HEK293 (cell line): ENCODE results near the gene VHLL.

Experiments used
- GFI1B ChIP-seq: fragments of 450-650 bp; formaldehyde crosslinking; IDR thresholded peaks from 2 replicates; pipeline ENCODE4 v1.5.1; 2016; ENCODE audit warnings: missing biosample characterization, missing genetic modification characterization
- GLI4 ChIP-seq: fragments of 450-650 bp; formaldehyde crosslinking; IDR thresholded peaks from 2 replicates; pipeline ENCODE4 v1.5.1; 2016; ENCODE audit warnings: missing biosample characterization, missing genetic modification characterization
- KLF1 ChIP-seq: fragments of 450-650 bp; formaldehyde crosslinking; IDR thresholded peaks from 2 replicates; pipeline ENCODE4 v1.5.1; 2016; ENCODE audit warnings: missing biosample characterization, missing genetic modification characterization
- MZF1 ChIP-seq: fragments of 450-650 bp; formaldehyde crosslinking; IDR thresholded peaks from 2 replicates; pipeline ENCODE4 v1.5.1; 2017; ENCODE audit warnings: missing biosample characterization, missing genetic modification characterization, borderline replicate concordance
- TCF7L2 ChIP-seq: IDR thresholded peaks from 2 replicates; pipeline ENCODE4 v1.6.1; 2011; ENCODE audit warnings: low read depth, mild to moderate bottlenecking, inconsistent platforms, low read length, moderate library complexity, borderline replicate concordance
- ZBTB1 ChIP-seq: fragments of 450-650 bp; formaldehyde crosslinking; IDR thresholded peaks from 2 replicates; pipeline ENCODE4 v1.5.1; 2016; ENCODE audit warnings: missing biosample characterization, missing genetic modification characterization
- ZFHX2 ChIP-seq: fragments of 450-650 bp; formaldehyde crosslinking; conservative IDR thresholded peaks from 2 replicates; pipeline ENCODE4 v1.5.1; 2016; ENCODE audit warnings: missing biosample characterization, missing genetic modification characterization
- ZFP37 ChIP-seq: fragments of 450-650 bp; formaldehyde crosslinking; IDR thresholded peaks from 2 replicates; pipeline ENCODE4 v1.5.1; 2016; ENCODE audit warnings: missing biosample characterization, missing genetic modification characterization
- ZFP41 ChIP-seq: fragments of 450-650 bp; formaldehyde crosslinking; IDR thresholded peaks from 2 replicates; pipeline ENCODE4 v1.5.1; 2016; ENCODE audit warnings: missing biosample characterization, missing genetic modification characterization, borderline replicate concordance
- ZFP69B ChIP-seq: fragments of 450-650 bp; formaldehyde crosslinking; IDR thresholded peaks from 2 replicates; pipeline ENCODE4 v1.5.1; 2016; ENCODE audit warnings: missing biosample characterization, missing genetic modification characterization
- ZNF10 ChIP-seq: fragments of 450-650 bp; formaldehyde crosslinking; IDR thresholded peaks from 2 replicates; pipeline ENCODE4 v1.5.1; 2017; ENCODE audit warnings: missing biosample characterization, missing genetic modification characterization
- ZNF157 ChIP-seq: fragments of 450-650 bp; formaldehyde crosslinking; IDR thresholded peaks from 2 replicates; pipeline ENCODE4 v1.5.1; 2016; ENCODE audit warnings: missing biosample characterization, missing genetic modification characterization
- ZNF324 ChIP-seq: fragments of 450-650 bp; formaldehyde crosslinking; IDR thresholded peaks from 2 replicates; pipeline ENCODE4 v1.5.1; 2016; ENCODE audit warnings: missing biosample characterization, missing genetic modification characterization
- ZNF335 ChIP-seq: fragments of 450-650 bp; formaldehyde crosslinking; conservative IDR thresholded peaks from 2 replicates; pipeline ENCODE4 v1.5.1; 2016; ENCODE audit warnings: missing biosample characterization, missing genetic modification characterization
- ZNF404 ChIP-seq: fragments of 450-650 bp; formaldehyde crosslinking; IDR thresholded peaks from 2 replicates; pipeline ENCODE4 v1.5.1; 2017; ENCODE audit warnings: missing biosample characterization, missing genetic modification characterization
- ZNF433 ChIP-seq: fragments of 450-650 bp; formaldehyde crosslinking; IDR thresholded peaks from 2 replicates; pipeline ENCODE4 v1.5.1; 2016; ENCODE audit warnings: missing biosample characterization, missing genetic modification characterization, low read depth
- ZNF561 ChIP-seq: fragments of 450-650 bp; IDR thresholded peaks from 2 replicates; pipeline ENCODE4 v1.5.1; 2018; ENCODE audit warnings: missing biosample characterization, missing genetic modification characterization, borderline replicate concordance
- ZNF621 ChIP-seq: fragments of 450-650 bp; formaldehyde crosslinking; IDR thresholded peaks from 2 replicates; pipeline ENCODE4 v1.5.1; 2017; ENCODE audit warnings: missing biosample characterization, missing genetic modification characterization
- ZNF629 ChIP-seq: fragments of 450-650 bp; formaldehyde crosslinking; IDR thresholded peaks from 2 replicates; pipeline ENCODE4 v1.5.1; 2017; ENCODE audit warnings: missing biosample characterization, missing genetic modification characterization
- ZNF707 ChIP-seq: fragments of 450-650 bp; formaldehyde crosslinking; IDR thresholded peaks from 2 replicates; pipeline ENCODE4 v1.5.1; 2016; ENCODE audit warnings: missing biosample characterization, missing genetic modification characterization
- ZNF76 ChIP-seq: fragments of 450-650 bp; formaldehyde crosslinking; IDR thresholded peaks from 2 replicates; pipeline ENCODE4; 2016; ENCODE audit warnings: low read depth, missing biosample characterization, missing genetic modification characterization, borderline replicate concordance
- ZXDB ChIP-seq: fragments of 450-650 bp; formaldehyde crosslinking; IDR thresholded peaks from 2 replicates; pipeline ENCODE4 v1.5.1; 2016; ENCODE audit warnings: missing biosample characterization, missing genetic modification characterization
- TF ChIP-seq, protein P1 (sequence below): fragments of 450-650 bp; formaldehyde crosslinking; IDR thresholded peaks from 2 replicates; pipeline ENCODE4 v1.5.1; 2016; ENCODE audit warnings: missing biosample characterization, missing genetic modification characterization
- TF ChIP-seq, protein P2 (sequence below): fragments of 450-650 bp; formaldehyde crosslinking; optimal IDR thresholded peaks from 2 replicates; pipeline ENCODE3; 2016; ENCODE audit warnings: missing biosample characterization, mild to moderate bottlenecking, missing genetic modification characterization
- TF ChIP-seq, protein P3 (sequence below): fragments of 450-650 bp; formaldehyde crosslinking; IDR thresholded peaks from 2 replicates; pipeline ENCODE4; 2016; ENCODE audit warnings: missing biosample characterization, missing genetic modification characterization
- TF ChIP-seq, protein P4 (sequence below): fragments of 450-650 bp; formaldehyde crosslinking; IDR thresholded peaks from 2 replicates; pipeline ENCODE4 v1.5.0; 2017; ENCODE audit warnings: missing biosample characterization, missing genetic modification characterization, borderline replicate concordance
- TF ChIP-seq, protein P5 (sequence below): fragments of 450-650 bp; formaldehyde crosslinking; IDR thresholded peaks from 2 replicates; pipeline ENCODE4 v1.5.1; 2017; ENCODE audit warnings: missing biosample characterization, missing genetic modification characterization
- TF ChIP-seq, protein P6 (sequence below): fragments of 450-650 bp; formaldehyde crosslinking; IDR thresholded peaks from 2 replicates; pipeline ENCODE4 v1.5.1; 2016; ENCODE audit warnings: missing biosample characterization, missing genetic modification characterization
- TF ChIP-seq, protein P7 (sequence below): fragments of 450-650 bp; formaldehyde crosslinking; IDR thresholded peaks from 2 replicates; pipeline ENCODE4 v1.5.1; 2017; ENCODE audit warnings: missing biosample characterization, mild to moderate bottlenecking, missing genetic modification characterization, moderate library complexity
- TF ChIP-seq, protein P8 (sequence below): fragments of 450-650 bp; formaldehyde crosslinking; IDR thresholded peaks from 2 replicates; pipeline ENCODE4 v1.5.1; 2016; ENCODE audit warnings: missing biosample characterization, missing genetic modification characterization

The VHLL gene

DNA sequence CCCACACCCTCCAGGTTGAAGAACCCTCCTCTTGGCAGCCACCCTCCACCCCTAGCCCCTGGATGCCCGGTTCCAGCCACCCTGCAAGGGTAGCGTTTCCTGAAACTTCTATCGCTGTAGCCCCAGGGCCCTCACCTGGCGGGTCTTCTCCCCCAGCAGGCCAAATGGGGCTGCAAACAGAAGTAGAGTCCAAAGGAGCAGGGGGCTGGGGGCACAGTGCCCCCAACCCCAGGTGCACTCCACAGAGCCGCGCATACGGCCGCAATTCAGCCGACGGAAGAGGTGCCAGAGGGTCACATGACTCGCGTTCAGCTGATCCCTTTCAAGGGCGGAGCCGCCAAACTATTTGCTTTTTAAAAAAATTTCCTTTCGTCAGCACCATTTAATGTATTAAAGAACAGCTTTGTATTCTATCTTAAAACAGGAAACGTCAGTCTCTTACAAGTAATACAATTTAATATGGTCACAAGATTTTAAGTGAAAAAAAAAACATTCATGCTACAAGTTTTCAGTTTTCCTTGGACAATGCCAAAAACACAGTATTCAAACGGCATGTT, 3.6 kb downstream of the VHLL start, which contains the start of gene GLMP (continued):
- TF ChIP-seq, protein P1, sequence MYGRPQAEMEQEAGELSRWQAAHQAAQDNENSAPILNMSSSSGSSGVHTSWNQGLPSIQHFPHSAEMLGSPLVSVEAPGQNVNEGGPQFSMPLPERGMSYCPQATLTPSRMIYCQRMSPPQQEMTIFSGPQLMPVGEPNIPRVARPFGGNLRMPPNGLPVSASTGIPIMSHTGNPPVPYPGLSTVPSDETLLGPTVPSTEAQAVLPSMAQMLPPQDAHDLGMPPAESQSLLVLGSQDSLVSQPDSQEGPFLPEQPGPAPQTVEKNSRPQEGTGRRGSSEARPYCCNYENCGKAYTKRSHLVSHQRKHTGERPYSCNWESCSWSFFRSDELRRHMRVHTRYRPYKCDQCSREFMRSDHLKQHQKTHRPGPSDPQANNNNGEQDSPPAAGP (tag by site-specific recombination): no peak
- TF ChIP-seq ZXDB (peak; percentile 73), ZNF324 (tag by site-specific recombination) (no peak), ZNF404 (tag by site-specific recombination) (no peak), ZNF10 (tag by site-specific recombination) (no peak), ZBTB1 (no peak), ZNF335 (tag by site-specific recombination) (peak; percentile 57), KLF1 (tag by site-specific recombination) (peak; percentile 58; the same call in 1 of the 2 replicates), TCF7L2 (no peak), ZFP41 (tag by site-specific recombination) (no peak), ZNF621 (tag by site-specific recombination) (no peak), ZFP69B (tag by site-specific recombination) (no peak), GLI4 (tag by site-specific recombination) (no peak), ZFHX2 (tag by site-specific recombination) (no peak), GFI1B (no peak), ZNF157 (no peak), ZNF433 (tag by site-specific recombination) (no peak), ZNF76 (no peak), ZNF629 (tag by site-specific recombination) (no peak), ZNF561 (tag by site-specific recombination) (no peak), ZFP37 (tag by site-specific recombination) (no peak), MZF1 (tag by site-specific recombination) (no peak), ZNF707 (tag by site-specific recombination) (no peak)
- TF ChIP-seq, protein P2, sequence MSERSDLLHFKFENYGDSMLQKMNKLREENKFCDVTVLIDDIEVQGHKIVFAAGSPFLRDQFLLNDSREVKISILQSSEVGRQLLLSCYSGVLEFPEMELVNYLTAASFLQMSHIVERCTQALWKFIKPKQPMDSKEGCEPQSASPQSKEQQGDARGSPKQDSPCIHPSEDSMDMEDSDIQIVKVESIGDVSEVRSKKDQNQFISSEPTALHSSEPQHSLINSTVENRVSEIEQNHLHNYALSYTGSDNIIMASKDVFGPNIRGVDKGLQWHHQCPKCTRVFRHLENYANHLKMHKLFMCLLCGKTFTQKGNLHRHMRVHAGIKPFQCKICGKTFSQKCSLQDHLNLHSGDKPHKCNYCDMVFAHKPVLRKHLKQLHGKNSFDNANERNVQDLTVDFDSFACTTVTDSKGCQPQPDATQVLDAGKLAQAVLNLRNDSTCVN: peak; percentile 19
- TF ChIP-seq, protein P3, sequence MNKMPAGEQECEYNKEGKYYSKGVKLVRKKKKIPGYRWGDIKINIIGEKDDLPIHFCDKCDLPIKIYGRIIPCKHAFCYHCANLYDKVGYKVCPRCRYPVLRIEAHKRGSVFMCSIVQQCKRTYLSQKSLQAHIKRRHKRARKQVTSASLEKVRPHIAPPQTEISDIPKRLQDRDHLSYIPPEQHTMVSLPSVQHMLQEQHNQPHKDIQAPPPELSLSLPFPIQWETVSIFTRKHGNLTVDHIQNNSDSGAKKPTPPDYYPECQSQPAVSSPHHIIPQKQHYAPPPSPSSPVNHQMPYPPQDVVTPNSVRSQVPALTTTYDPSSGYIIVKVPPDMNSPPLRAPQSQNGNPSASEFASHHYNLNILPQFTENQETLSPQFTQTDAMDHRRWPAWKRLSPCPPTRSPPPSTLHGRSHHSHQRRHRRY (tag by site-specific recombination): no peak
- TF ChIP-seq, protein P4, sequence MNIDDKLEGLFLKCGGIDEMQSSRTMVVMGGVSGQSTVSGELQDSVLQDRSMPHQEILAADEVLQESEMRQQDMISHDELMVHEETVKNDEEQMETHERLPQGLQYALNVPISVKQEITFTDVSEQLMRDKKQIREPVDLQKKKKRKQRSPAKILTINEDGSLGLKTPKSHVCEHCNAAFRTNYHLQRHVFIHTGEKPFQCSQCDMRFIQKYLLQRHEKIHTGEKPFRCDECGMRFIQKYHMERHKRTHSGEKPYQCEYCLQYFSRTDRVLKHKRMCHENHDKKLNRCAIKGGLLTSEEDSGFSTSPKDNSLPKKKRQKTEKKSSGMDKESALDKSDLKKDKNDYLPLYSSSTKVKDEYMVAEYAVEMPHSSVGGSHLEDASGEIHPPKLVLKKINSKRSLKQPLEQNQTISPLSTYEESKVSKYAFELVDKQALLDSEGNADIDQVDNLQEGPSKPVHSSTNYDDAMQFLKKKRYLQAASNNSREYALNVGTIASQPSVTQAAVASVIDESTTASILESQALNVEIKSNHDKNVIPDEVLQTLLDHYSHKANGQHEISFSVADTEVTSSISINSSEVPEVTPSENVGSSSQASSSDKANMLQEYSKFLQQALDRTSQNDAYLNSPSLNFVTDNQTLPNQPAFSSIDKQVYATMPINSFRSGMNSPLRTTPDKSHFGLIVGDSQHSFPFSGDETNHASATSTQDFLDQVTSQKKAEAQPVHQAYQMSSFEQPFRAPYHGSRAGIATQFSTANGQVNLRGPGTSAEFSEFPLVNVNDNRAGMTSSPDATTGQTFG (tag by site-specific recombination): no peak
- TF ChIP-seq, protein P5, sequence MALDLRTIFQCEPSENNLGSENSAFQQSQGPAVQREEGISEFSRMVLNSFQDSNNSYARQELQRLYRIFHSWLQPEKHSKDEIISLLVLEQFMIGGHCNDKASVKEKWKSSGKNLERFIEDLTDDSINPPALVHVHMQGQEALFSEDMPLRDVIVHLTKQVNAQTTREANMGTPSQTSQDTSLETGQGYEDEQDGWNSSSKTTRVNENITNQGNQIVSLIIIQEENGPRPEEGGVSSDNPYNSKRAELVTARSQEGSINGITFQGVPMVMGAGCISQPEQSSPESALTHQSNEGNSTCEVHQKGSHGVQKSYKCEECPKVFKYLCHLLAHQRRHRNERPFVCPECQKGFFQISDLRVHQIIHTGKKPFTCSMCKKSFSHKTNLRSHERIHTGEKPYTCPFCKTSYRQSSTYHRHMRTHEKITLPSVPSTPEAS (tag by site-specific recombination): no peak
- TF ChIP-seq, protein P6, sequence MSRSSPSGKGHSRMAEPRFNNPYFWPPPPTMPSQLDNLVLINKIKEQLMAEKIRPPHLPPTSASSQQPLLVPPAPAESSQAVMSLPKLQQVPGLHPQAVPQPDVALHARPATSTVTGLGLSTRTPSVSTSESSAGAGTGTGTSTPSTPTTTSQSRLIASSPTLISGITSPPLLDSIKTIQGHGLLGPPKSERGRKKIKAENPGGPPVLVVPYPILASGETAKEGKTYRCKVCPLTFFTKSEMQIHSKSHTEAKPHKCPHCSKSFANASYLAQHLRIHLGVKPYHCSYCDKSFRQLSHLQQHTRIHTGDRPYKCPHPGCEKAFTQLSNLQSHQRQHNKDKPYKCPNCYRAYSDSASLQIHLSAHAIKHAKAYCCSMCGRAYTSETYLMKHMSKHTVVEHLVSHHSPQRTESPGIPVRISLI (tag by site-specific recombination): peak; percentile 62
- TF ChIP-seq, protein P7, sequence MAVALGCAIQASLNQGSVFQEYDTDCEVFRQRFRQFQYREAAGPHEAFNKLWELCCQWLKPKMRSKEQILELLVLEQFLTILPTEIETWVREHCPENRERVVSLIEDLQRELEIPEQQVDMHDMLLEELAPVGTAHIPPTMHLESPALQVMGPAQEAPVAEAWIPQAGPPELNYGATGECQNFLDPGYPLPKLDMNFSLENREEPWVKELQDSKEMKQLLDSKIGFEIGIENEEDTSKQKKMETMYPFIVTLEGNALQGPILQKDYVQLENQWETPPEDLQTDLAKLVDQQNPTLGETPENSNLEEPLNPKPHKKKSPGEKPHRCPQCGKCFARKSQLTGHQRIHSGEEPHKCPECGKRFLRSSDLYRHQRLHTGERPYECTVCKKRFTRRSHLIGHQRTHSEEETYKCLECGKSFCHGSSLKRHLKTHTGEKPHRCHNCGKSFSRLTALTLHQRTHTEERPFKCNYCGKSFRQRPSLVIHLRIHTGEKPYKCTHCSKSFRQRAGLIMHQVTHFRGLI: no peak
- TF ChIP-seq, protein P8, sequence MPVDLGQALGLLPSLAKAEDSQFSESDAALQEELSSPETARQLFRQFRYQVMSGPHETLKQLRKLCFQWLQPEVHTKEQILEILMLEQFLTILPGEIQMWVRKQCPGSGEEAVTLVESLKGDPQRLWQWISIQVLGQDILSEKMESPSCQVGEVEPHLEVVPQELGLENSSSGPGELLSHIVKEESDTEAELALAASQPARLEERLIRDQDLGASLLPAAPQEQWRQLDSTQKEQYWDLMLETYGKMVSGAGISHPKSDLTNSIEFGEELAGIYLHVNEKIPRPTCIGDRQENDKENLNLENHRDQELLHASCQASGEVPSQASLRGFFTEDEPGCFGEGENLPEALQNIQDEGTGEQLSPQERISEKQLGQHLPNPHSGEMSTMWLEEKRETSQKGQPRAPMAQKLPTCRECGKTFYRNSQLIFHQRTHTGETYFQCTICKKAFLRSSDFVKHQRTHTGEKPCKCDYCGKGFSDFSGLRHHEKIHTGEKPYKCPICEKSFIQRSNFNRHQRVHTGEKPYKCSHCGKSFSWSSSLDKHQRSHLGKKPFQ: no peak
